ENCODE data around the gene GALNT11. TPM values are rescaled to one million over a fixed set of nuclear protein-coding genes. Genes with fewer than 3 reads are reported as not detected.

Gene GALNT11
- total RNA-seq (100 to 1,000 TPM in 1 of 5 donors, 10 to 100 TPM in 4; 21.4 to 331 (median 36.5) TPM), polyA plus RNA-seq (10 to 100 TPM; 13.6 to 16.6 (median 15.9) TPM)
- long read RNA-seq, donor 1, partial matches to known transcripts, result 5 of 7 reads
- long read RNA-seq, donor 1, other reads (novel, unspliced or antisense), result 0 of 7 reads
- long read RNA-seq, donor 2, transcript GALNT11-205 (12 exons, 2,727 nt), result major isoform, 7 of 8 reads
- long read RNA-seq, donor 2, partial matches to known transcripts, result 0 of 8 reads
- long read RNA-seq, donor 2, other reads (novel, unspliced or antisense), result 0 of 8 reads
- long read RNA-seq, donor 3, partial matches to known transcripts, result 0 of 4 reads
- long read RNA-seq, donor 3, other reads (novel, unspliced or antisense), result 0 of 4 reads
- long read RNA-seq, donor 4, result 0 reads
- long read RNA-seq, donor 5, transcript GALNT11-205 (12 exons, 2,727 nt), result major isoform, 6 of 6 reads
- long read RNA-seq, donor 5, partial matches to known transcripts, result 0 of 6 reads
- long read RNA-seq, donor 5, other reads (novel, unspliced or antisense), result 0 of 6 reads
- long read RNA-seq, donor 6, transcript GALNT11-205 (12 exons, 2,727 nt), result major isoform, 20 of 20 reads
- long read RNA-seq, donor 6, partial matches to known transcripts, result 0 of 20 reads
- long read RNA-seq, donor 6, other reads (novel, unspliced or antisense), result 0 of 20 reads
- long read RNA-seq, donor 7, transcript GALNT11-205 (12 exons, 2,727 nt), result major isoform, 8 of 14 reads
- long read RNA-seq, donor 7, partial matches to known transcripts, result 5 of 14 reads
- long read RNA-seq, donor 7, other reads (novel, unspliced or antisense), result 0 of 14 reads
- long read RNA-seq, donor 8, transcript GALNT11-205 (12 exons, 2,727 nt), result major isoform, 8 of 9 reads
- long read RNA-seq, donor 8, partial matches to known transcripts, result 0 of 9 reads
- long read RNA-seq, donor 8, other reads (novel, unspliced or antisense), result 0 of 9 reads
- long read RNA-seq, donor 9, partial matches to known transcripts, result 0 of 5 reads
- long read RNA-seq, donor 9, other reads (novel, unspliced or antisense), result 0 of 5 reads
- long read RNA-seq, donor 10, partial matches to known transcripts, result 0 of 3 reads
- long read RNA-seq, donor 10, other reads (novel, unspliced or antisense), result 0 of 3 reads

- WGBS, 5 donors, result 3 to 12% (median 4%) methylated on average over 19 to 84 of the region's 84 CpGs
- DNase-seq, result peak; percentile 91 to 96
- H3K4me3 ChIP-seq, result peak within 1 kb of the TSS; percentile 64 to 77 (median 74)
- TF ChIP-seq CTCF (IDR thresholded peaks at IDR 0.05) (peak in 3 of 7 experiments; percentile 12 to 32 (median 18)), POLR2AphosphoS5 (IDR thresholded peaks at IDR 0.05) (peak; percentile 55 to 83 (median 78)), EP300 (IDR thresholded peaks at IDR 0.05) (no peak), POLR2A (IDR thresholded peaks at IDR 0.05) (no peak)
- H3K27me3 ChIP-seq, result no peaks in the 10 kb centered on the region
- intact Hi-C loops (cut with DNase I; ENCODE audit: low total_unique reads), result no loop called here
- peaks cover 13 to 40% (median 23%) of the 10 kb centered on the region in 4 donors for H3K4me1 ChIP-seq
- H3K36me3 ChIP-seq, result peaks cover 0 to 11% (median 5%) of the 10 kb centered on the region in 4 donors
- H3K9me3 ChIP-seq, result no peaks in the 10 kb centered on the region
- H3K27ac ChIP-seq, result peak within 1 kb of the TSS; percentile 87 to 95 (median 91)
These were observed at the start of gene GALNT11 for GRCh38 chr7:152025077-152025936. GALNT11 (plus strand) TSS chr7:152025674; CDS start chr7:152094228, 68,554 bp downstream.

- intact Hi-C loops (cut with DNase I; ENCODE audit: low total_unique reads), result no loop called here
- WGBS, 5 donors, result 70 to 89% (median 72%) methylated on average over 4 of the region's 4 CpGs
- TF ChIP-seq POLR2A (IDR thresholded peaks at IDR 0.05) (no peak), CTCF (IDR thresholded peaks at IDR 0.05) (no peak), POLR2AphosphoS5 (IDR thresholded peaks at IDR 0.05) (no peak), EP300 (IDR thresholded peaks at IDR 0.05) (no peak)
- Histone ChIP-seq H3K27ac (no peak overlapping the region), H3K27me3 (no peaks in the 10 kb centered on the region), H3K9me3 (no peaks in the 10 kb centered on the region), H3K4me1 (no peaks in the 10 kb centered on the region), H3K36me3 (no peaks in the 10 kb centered on the region), H3K4me3 (no peak overlapping the region)
- no peak for DNase-seq
These were observed 46.9 kb upstream of the GALNT11 start for GRCh38 chr7:151978616-151979015.

- H3K27ac ChIP-seq, result no peak overlapping the region
- WGBS, 5 donors, result 67 to 82% (median 77%) methylated on average over 3 of the region's 3 CpGs
These were observed 44.3 kb upstream of the GALNT11 start for GRCh38 chr7:151981223-151981622.

More at GRCh38 chr7:151981223-151981622, 44.3 kb upstream of the GALNT11 start:
- Histone ChIP-seq H3K36me3 (no peaks in the 10 kb centered on the region), H3K27me3 (no peaks in the 10 kb centered on the region), H3K9me3 (no peaks in the 10 kb centered on the region), H3K4me3 (no peak overlapping the region), H3K4me1 (no peaks in the 10 kb centered on the region)
- TF ChIP-seq CTCF (IDR thresholded peaks at IDR 0.05) (no peak), EP300 (IDR thresholded peaks at IDR 0.05) (no peak), POLR2A (IDR thresholded peaks at IDR 0.05) (no peak)
- no peak for DNase-seq
- intact Hi-C loops (cut with DNase I; ENCODE audit: low total_unique reads), result no loop called here
